ENCODE data around the gene CCDC83.

- TF ChIP-seq CTCF (IDR thresholded peaks at IDR 0.05) (no peak), EZH2 (IDR thresholded peaks at IDR 0.05) (no peak)
Measured at GRCh38 chr11:85914425-85914824, 59.2 kb downstream of the CCDC83 start.

Measured in neural progenitor cell (in vitro differentiated cells).